AG10803 (cell line): ENCODE data around the gene UBE2F.

Experiments
- DNase-seq: peaks from one replicate; pipeline ENCODE4 v3.0.0; 2010; ENCODE audit warnings: low read depth
- H3K4me3 ChIP-seq: 2 replicates; pipeline ENCODE4 v1.5.1; 2011; ENCODE audit warnings: mild to moderate bottlenecking, low read length, control low read depth
- TF ChIP-seq, protein P1 (sequence below): conservative IDR thresholded peaks from 2 replicates; pipeline ENCODE4 v1.5.1; 2011; ENCODE audit warnings: mild to moderate bottlenecking, low read length, control low read depth, inconsistent platforms

Gene UBE2F

DNA sequence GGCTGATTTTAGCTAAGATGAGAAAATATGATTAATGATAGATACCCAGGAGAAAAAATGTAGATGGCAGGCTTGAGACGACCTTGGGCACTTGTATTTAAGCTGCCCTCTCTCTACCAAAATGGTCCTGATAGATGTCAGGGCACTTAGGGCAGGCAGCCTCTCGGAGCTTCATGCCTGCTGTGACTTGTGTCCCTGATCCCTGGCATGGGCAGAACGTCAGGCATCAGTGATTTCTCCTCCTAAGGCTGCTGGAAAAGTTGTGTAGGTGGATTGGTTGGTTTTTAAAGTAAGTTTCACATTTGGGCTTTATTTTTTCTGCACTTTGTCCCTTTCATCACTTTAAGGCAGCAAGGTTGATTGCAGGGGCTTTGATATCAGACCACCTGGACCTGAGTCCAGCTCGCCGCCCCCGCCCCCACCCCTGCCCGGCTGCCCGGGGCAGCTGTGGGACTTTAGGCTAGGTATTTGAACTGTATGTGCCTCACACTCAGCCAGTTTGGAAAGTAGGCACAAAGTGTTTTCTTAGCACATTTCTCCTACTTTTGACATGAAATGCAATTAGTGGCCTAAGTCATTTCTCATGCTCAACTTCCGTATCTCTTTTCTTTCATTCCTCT is 59.0 kb downstream of the UBE2F start:
- no peak overlapping the region for H3K4me3 ChIP-seq
- DNase-seq: no peak
- TF ChIP-seq, protein P1, sequence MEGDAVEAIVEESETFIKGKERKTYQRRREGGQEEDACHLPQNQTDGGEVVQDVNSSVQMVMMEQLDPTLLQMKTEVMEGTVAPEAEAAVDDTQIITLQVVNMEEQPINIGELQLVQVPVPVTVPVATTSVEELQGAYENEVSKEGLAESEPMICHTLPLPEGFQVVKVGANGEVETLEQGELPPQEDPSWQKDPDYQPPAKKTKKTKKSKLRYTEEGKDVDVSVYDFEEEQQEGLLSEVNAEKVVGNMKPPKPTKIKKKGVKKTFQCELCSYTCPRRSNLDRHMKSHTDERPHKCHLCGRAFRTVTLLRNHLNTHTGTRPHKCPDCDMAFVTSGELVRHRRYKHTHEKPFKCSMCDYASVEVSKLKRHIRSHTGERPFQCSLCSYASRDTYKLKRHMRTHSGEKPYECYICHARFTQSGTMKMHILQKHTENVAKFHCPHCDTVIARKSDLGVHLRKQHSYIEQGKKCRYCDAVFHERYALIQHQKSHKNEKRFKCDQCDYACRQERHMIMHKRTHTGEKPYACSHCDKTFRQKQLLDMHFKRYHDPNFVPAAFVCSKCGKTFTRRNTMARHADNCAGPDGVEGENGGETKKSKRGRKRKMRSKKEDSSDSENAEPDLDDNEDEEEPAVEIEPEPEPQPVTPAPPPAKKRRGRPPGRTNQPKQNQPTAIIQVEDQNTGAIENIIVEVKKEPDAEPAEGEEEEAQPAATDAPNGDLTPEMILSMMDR: no peak

DNA sequence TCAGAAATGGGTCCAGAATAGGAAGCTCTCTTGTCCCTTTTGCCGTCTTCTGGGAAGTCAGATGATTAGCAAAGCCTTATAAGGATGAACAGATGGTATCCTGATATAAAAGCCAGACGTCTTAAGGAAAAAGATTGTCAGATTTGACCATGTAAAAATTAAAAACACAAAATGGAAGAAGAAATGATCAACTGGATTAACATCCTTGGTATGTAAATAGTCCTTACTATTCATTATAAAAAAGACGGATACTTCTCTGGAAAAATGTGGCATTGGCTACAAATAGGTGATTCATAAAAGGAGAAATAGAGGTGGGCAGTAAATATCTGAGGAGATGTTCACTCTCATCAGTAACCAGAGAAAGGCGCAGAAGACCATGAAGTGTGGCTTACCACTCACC is 60.2 kb downstream of the UBE2F start:
- H3K4me3 ChIP-seq: no peak overlapping the region
- DNase-seq: peak; percentile 29
- TF ChIP-seq, protein P1: no peak

DNA sequence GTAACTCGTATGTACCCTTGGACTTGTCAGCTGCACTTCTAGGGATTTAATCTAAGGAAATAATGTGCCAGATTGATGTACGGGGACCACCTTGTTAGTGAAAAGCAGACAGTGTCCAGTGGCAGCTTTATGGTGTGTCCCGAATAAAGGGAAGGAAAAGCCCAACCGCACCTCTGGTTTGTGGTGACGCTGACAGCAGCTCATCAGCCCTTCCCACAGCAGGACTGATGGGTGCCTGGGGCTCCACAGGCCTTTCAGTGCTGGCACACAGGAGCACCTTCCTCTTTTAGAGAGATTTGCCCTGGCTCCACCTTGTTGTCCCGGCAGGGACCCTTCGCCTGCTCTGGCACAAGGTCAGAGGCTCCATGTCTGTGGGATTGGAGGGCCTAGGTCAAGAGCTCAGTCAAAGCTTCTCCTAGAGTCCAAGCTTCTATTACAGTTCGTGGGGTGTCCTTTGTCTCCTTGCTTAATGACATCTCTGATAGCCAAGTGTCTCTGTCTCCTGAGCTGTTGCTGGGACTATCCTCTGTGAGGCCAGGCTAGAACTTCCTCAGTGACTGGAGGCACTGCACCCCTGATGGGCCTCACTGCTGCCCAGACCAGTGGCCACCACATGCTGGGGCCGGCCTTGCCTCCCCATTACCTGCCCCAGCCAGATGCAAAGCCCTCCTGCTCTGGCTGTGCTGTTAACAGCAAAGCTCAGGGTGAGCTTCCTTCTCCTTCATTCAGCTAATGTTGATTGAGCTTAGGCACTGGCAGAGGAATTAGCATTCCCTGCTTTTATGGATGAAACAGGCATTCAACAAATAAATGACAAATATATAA is 61.0 kb downstream of the UBE2F start:
- TF ChIP-seq, protein P1: no peak
- no peak overlapping the region for H3K4me3 ChIP-seq
- no peak for DNase-seq

DNA sequence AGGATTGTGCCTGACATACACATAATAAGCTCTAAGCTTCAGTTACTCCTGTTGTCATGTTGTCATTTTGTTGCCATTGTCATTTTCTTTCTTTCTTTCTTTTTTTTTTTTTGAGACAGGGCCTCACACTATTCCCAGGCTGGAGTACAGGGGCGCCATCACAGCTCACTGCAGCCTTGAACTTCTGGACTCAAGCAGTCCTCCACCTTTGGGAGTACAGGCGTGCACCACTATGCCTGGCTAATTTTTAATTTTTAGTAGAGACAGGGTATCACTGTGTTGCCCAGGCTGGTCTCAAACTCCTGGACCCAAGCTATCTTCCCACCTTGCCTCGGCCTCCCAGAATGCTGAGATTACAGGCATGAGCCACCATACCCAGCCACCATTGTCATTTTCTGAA is 63.0 kb downstream of the UBE2F start:
- TF ChIP-seq, protein P1: no peak
- DNase-seq: no peak
- no peak overlapping the region for H3K4me3 ChIP-seq

DNA sequence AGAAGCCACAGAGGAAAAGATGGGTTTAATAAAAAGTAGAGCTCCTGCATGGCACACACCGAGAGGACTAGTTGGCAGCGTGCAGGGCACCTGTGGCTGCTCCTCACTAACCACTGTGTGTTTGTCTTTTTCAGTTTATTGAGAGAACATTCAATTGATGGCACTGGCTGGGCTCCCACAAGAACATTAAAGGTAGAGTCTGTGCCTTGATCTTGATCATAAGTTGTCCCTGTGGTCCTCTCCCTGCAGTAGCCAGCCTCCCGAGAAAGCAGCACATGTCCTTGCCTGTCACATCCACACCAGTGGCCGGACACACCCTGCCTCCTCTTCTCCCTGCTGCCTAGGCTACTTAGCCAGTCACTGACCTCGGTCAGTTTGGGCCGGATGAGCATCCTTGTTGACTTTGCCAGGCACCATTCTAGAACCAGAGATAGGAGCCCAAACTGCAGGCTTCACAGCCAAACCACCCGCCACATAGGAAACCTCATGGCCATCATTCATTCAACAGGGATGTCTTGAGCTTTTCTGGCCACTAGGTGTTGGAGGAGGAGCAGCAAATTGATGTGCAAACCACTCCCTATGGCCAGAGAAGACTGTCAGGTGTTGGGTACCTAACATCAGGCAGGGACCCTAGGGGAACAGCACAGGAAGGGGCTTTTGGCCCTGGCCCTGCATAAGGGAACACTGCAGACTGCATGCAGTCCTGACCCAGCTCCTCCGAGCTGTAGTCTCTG is 63.8 kb downstream of the UBE2F start:
- TF ChIP-seq, protein P1: no peak
- no peak overlapping the region for H3K4me3 ChIP-seq
- no peak for DNase-seq

DNA sequence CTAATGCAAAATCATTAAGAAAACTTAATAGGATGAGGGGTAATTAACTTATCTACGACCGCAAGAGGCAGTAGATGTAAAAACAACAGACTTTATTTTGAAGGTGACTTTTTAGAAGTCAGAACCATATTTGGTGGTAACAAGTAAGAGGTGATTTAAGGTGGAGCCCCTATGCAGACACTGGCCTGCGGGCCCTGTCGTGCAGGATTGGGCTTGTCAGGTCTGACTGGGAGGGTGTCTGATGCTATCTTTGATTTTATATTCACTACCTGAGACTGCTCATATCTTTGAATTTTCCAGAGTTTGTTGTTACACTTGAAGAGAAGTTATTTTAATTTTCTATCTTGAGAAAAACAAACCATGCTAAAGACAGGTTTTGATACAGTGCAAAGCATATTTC is 64.9 kb downstream of the UBE2F start:
- DNase-seq: no peak
- H3K4me3 ChIP-seq: no peak overlapping the region
- TF ChIP-seq, protein P1: no peak
